CD14-positive monocyte (primary cell): ENCODE results near the gene PPP2R2D. TPM values are rescaled to one million over a fixed set of nuclear protein-coding genes. Genes with fewer than 3 reads are reported as not detected.
A peak's percentile ranks its signal among the peaks of the same experiment; 100 is the strongest.

Source experiments
- DNase-seq, 3 donors: peaks; one replicate each; pipeline ENCODE4 v3.0.0-alpha.2; 2011 to 2022
- H2AFZ ChIP-seq: 2 replicates; pipeline ENCODE4 v1.6.0; 2012; ENCODE audit warnings: mild to moderate bottlenecking, low read depth, low read length, inconsistent platforms; ENCODE audit not compliant: insufficient read depth, poor library complexity, severe bottlenecking
- H3K27ac ChIP-seq, 2 donors: 1 replicate in 1 of 2; 2 replicates in 1 of 2; pipeline ENCODE4 v1.5.1; 2012 to 2013; ENCODE audit warnings: low read length in 2 of 2, control low read depth in 1 of 2, inconsistent platforms in 1 of 2, low read depth in 1 of 2, mild to moderate bottlenecking in 1 of 2
- H3K27me3 ChIP-seq, 2 donors: one replicate each; pipeline versions ENCODE4 v1.6.0 to v1.6.1; 2011 to 2013; ENCODE audit warnings: low read length in 2 of 2; ENCODE audit not compliant: control insufficient read depth in 2 of 2, insufficient read depth in 2 of 2
- H3K36me3 ChIP-seq, 2 donors: replicated peaks in 1 of 2; 1 replicate in 1 of 2; 2 replicates in 1 of 2; pipeline versions ENCODE4 v1.5.1 to v1.6.1; 2012 to 2013; ENCODE audit warnings: low read length in 2 of 2, control low read depth in 1 of 2, inconsistent platforms in 1 of 2, mild to moderate bottlenecking in 1 of 2; ENCODE audit not compliant: insufficient read depth in 2 of 2, control insufficient read depth in 1 of 2
- H3K4me1 ChIP-seq, 2 donors: 1 replicate in 1 of 2; 2 replicates in 1 of 2; pipeline versions ENCODE4 v1.5.1 to v1.6.1; 2012 to 2013; ENCODE audit warnings: low read length in 2 of 2, control low read depth in 1 of 2, inconsistent platforms in 1 of 2, mild to moderate bottlenecking in 1 of 2, moderate library complexity in 1 of 2; ENCODE audit not compliant: insufficient read depth in 2 of 2, control insufficient read depth in 1 of 2
- H3K4me2 ChIP-seq: replicated peaks from 2 replicates; pipeline ENCODE3; 2012; ENCODE audit warnings: low read length, moderate library complexity, mild to moderate bottlenecking; ENCODE audit not compliant: poor library complexity, severe bottlenecking; ENCODE audit errors: extremely low read depth
- H3K4me3 ChIP-seq, 3 experiments: fragments of 200-600 bp in 1 of 3; sonication (generic) in 1 of 3; replicated peaks in 1 of 3; 1 replicate in 2 of 3; 2 replicates in 1 of 3; pipeline ENCODE4 v1.5.1; 2011 to 2013; ENCODE audit warnings: low read length in 3 of 3, mild to moderate bottlenecking in 3 of 3, control low read depth in 2 of 3, low read depth in 2 of 3, inconsistent platforms in 1 of 3, moderate library complexity in 1 of 3
- H3K79me2 ChIP-seq: 2 replicates; pipeline ENCODE4 v1.6.0; 2012; ENCODE audit warnings: mild to moderate bottlenecking, control low read depth, inconsistent platforms, low read length, moderate library complexity; ENCODE audit not compliant: insufficient read depth
- H3K9ac ChIP-seq: 2 replicates; pipeline ENCODE4 v1.6.0; 2017; ENCODE audit warnings: low read length, mild to moderate bottlenecking; ENCODE audit not compliant: insufficient read depth, poor library complexity, severe bottlenecking
- H3K9me3 ChIP-seq, 2 donors: replicated peaks in 1 of 2; 1 replicate in 1 of 2; 2 replicates in 1 of 2; pipeline versions ENCODE4 v1.5.1 to v1.6.1; 2012 to 2013; ENCODE audit warnings: low read length in 2 of 2, control low read depth in 1 of 2; ENCODE audit not compliant: control insufficient read depth in 1 of 2, insufficient read depth in 1 of 2
- H4K20me1 ChIP-seq: 2 replicates; pipeline ENCODE4 v1.6.0; 2012; ENCODE audit warnings: mild to moderate bottlenecking, low read length, control low read depth, moderate library complexity; ENCODE audit not compliant: insufficient read depth
- H3K27ac Mint-ChIP-seq, 7 donors: one replicate each; pipeline ENCODE4 v1.8.0; 2020; ENCODE audit warnings: mild to moderate bottlenecking in 7 of 7, mixed read lengths in 7 of 7, moderate library complexity in 6 of 7, inconsistent platforms in 2 of 7
- H3K27me3 Mint-ChIP-seq, 3 donors: one replicate each; pipeline ENCODE4 v1.8.0; 2021 to 2022; ENCODE audit warnings: low read depth in 3 of 3, mild to moderate bottlenecking in 3 of 3, mixed read lengths in 3 of 3, moderate library complexity in 3 of 3, inconsistent platforms in 1 of 3
- H3K36me3 Mint-ChIP-seq, 2 donors: one replicate each; pipeline ENCODE4 v1.8.0; 2020; ENCODE audit warnings: mixed read lengths in 2 of 2, inconsistent platforms in 1 of 2, mild to moderate bottlenecking in 1 of 2
- H3K4me1 Mint-ChIP-seq: one replicate; pipeline ENCODE4 v1.8.0; 2020; ENCODE audit warnings: mild to moderate bottlenecking, mixed read lengths
- H3K4me3 Mint-ChIP-seq, 2 donors: one replicate each; pipeline ENCODE4 v1.8.0; 2020; ENCODE audit warnings: mild to moderate bottlenecking in 2 of 2, mixed read lengths in 2 of 2, moderate library complexity in 1 of 2
- H3K9me3 Mint-ChIP-seq, 7 donors: one replicate each; pipeline ENCODE4 v1.8.0; 2020 to 2022; ENCODE audit warnings: mixed read lengths in 7 of 7, mild to moderate bottlenecking in 6 of 7, moderate library complexity in 6 of 7, inconsistent platforms in 2 of 7
- WGBS: methylation state at CpG from one replicate; pipeline ENCODE4 v1.1.5; 2013; ENCODE audit warnings: missing lambda C conversion rate; ENCODE audit not compliant: insufficient coverage; 5-methylcytosine and 5-hydroxymethylcytosine counted together
- intact Hi-C, 2 donors: fragments of 100-400 bp; cut with micrococcal nuclease; formaldehyde crosslinking; loops; one replicate each; pipeline versions ENCODE4 v1.15.0 to v1.15.1; 2023
- polyA plus RNA-seq, 3 donors: library from polyadenylated mRNA; depleted of rRNA in 1 of 3; unstranded in 2 of 3; stranded (reverse) in 1 of 3; fragments of 300-500 nt in 2 of 3; fragments of >200 nt in 1 of 3; fragmentation: Illumina TruSeq in 2 of 3; gene quantifications; 1 replicate in 2 of 3; 2 replicates in 1 of 3; pipeline ENCODE4 v1.2.3, GENCODE V29; 2012 to 2021
- TF ChIP-seq, protein P1 (sequence below): fragments of 200-600 bp; IDR thresholded peaks from one replicate; pipeline ENCODE4 v1.8.0; 2022; ENCODE audit warnings: antibody characterized with exemption, mild to moderate bottlenecking

PPP2R2D gene
- polyA plus RNA-seq, 3 donors, result 12.8 to 23.5 (median 12.9) TPM

DNA sequence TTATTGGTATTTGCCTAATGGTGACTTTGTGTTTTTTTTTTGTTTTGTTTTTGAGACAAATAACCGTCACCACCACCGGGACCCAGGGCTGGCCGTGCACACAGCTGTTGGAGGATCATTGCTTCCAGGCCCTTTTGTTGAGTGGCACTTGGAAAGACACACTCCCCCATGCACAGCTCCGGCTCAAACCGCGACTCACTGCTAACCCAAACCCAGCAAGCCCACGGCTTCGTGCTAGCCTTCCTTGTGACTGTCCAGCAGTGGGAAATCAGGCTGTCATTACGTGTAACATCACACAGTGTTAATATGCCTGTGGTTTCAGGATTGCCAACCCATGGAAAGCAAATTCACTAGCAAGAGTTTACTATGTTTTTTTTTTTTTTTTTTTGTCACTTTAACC is 63.5 kb downstream of the PPP2R2D start:
- WGBS, result 100% methylated on average over 4 of the region's 9 CpGs
- Mint-ChIP-seq H3K4me1 (no peaks in the 10 kb centered on the region), H3K4me3 (no peak overlapping the region), H3K27me3 (peaks cover 0 to 4% (median 2%) of the 10 kb centered on the region in 3 donors), H3K36me3 (peaks cover 25 to 51% of the 10 kb centered on the region in 2 donors), H3K9me3 (peaks cover 0 to 3% (median 0%) of the 10 kb centered on the region in 7 donors), H3K27ac (no peak overlapping the region)
- TF ChIP-seq, protein P1, sequence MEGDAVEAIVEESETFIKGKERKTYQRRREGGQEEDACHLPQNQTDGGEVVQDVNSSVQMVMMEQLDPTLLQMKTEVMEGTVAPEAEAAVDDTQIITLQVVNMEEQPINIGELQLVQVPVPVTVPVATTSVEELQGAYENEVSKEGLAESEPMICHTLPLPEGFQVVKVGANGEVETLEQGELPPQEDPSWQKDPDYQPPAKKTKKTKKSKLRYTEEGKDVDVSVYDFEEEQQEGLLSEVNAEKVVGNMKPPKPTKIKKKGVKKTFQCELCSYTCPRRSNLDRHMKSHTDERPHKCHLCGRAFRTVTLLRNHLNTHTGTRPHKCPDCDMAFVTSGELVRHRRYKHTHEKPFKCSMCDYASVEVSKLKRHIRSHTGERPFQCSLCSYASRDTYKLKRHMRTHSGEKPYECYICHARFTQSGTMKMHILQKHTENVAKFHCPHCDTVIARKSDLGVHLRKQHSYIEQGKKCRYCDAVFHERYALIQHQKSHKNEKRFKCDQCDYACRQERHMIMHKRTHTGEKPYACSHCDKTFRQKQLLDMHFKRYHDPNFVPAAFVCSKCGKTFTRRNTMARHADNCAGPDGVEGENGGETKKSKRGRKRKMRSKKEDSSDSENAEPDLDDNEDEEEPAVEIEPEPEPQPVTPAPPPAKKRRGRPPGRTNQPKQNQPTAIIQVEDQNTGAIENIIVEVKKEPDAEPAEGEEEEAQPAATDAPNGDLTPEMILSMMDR, result no peak
- H3K4me1 ChIP-seq, result no peaks in the 10 kb centered on the region
- no peaks in the 10 kb centered on the region for H3K27me3 ChIP-seq
- no peaks in the 10 kb centered on the region for H3K9me3 ChIP-seq
- no peak overlapping the region for H2AFZ ChIP-seq
- H3K9ac ChIP-seq, result no peak overlapping the region
- H4K20me1 ChIP-seq, result no peaks in the 10 kb centered on the region
- H3K36me3 ChIP-seq, result peaks cover 13 to 17% of the 10 kb centered on the region in 2 donors
- no peak overlapping the region for H3K4me3 ChIP-seq
- no peaks in the 10 kb centered on the region for H3K79me2 ChIP-seq
- no peak overlapping the region for H3K4me2 ChIP-seq
- H3K27ac ChIP-seq, result no peak overlapping the region
- DNase-seq, result no peak
- intact Hi-C loops, result no loop called here

DNA sequence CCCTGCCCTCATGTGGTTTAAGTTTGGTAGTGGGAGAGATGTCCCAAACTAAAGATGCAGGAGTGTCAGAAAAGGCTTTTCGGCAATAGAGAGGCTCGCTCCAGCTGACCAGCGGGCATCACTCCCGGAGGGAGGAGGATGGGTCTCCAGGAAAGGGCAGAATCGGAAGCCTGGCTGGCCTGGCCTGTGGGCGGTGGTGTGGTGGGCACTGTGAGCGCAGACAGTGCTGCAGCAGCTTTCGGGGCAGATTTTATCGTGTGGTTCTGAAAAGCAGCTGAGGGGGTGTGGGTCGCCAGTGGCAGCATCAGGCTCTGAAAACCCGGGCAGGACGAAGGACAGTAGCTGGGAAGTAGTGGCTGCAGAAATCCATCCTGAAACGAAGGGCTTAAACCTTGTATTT is 68.1 kb downstream of the PPP2R2D start:
- H3K36me3 Mint-ChIP-seq, result peaks cover 33 to 58% of the 10 kb centered on the region in 2 donors
- Histone ChIP-seq H2AFZ (no peak overlapping the region), H3K36me3 (peaks cover 11 to 23% of the 10 kb centered on the region in 2 donors), H3K4me1 (no peaks in the 10 kb centered on the region), H3K79me2 (no peaks in the 10 kb centered on the region), H3K9me3 (no peaks in the 10 kb centered on the region), H3K4me3 (no peak overlapping the region), H3K9ac (no peak overlapping the region), H3K4me2 (no peak overlapping the region), H3K27ac (no peak overlapping the region), H3K27me3 (no peaks in the 10 kb centered on the region), H4K20me1 (no peaks in the 10 kb centered on the region)
- H3K4me1 Mint-ChIP-seq, result no peaks in the 10 kb centered on the region
- intact Hi-C loops, result no loop called here
- no peak for DNase-seq
- no peak overlapping the region for H3K4me3 Mint-ChIP-seq
- peak overlapping the region in 1 of 7 donors; percentile 3 for H3K27ac Mint-ChIP-seq
- TF ChIP-seq, protein P1, result no peak
- peaks cover 1 to 2% (median 2%) of the 10 kb centered on the region in 3 donors for H3K27me3 Mint-ChIP-seq
- no peaks in the 10 kb centered on the region for H3K9me3 Mint-ChIP-seq
- WGBS, result 98% methylated on average over 13 of the region's 13 CpGs
